K562 (cell line): ENCODE data around the gene CTCF. TPM values are rescaled to one million over a fixed set of nuclear protein-coding genes. Genes with fewer than 3 reads are reported as not detected.

Experiments
- ARHGAP35 ChIP-seq: fragments of 450-650 bp; IDR thresholded peaks from 2 replicates; pipeline ENCODE4 v1.6.1; 2018; ENCODE audit not compliant: partially characterized antibody
- BCOR ChIP-seq: fragments of 450-650 bp; IDR thresholded peaks from 2 replicates; pipeline ENCODE4 v1.6.1; 2016
- EHMT2 ChIP-seq: fragments of 450-650 bp; IDR thresholded peaks from 2 replicates; pipeline ENCODE4 v1.6.1; 2018; ENCODE audit warnings: antibody characterized with exemption
- KAT8 ChIP-seq: fragments of 450-650 bp; IDR thresholded peaks from 2 replicates; pipeline ENCODE4 v1.6.1; 2016; ENCODE audit warnings: low read depth, mild to moderate bottlenecking
- RAD21 ChIP-seq, 2 experiments: fragments of 250-450 bp in 1 of 2; fragments of 450-650 bp in 1 of 2; sonication (Bioruptor Pico) in 1 of 2; formaldehyde crosslinking in 1 of 2; IDR thresholded peaks in 1 of 2; conservative IDR thresholded peaks in 1 of 2; 2 replicates each; pipeline versions ENCODE4 v1.4.0 to v1.8.0; 2020 to 2022; ENCODE audit warnings: mild to moderate bottlenecking in 2 of 2, moderate library complexity in 1 of 2
- RBM14 ChIP-seq: fragments of 200-400 bp; formaldehyde crosslinking; IDR thresholded peaks from 2 replicates; pipeline ENCODE4 v1.6.1; 2018; ENCODE audit warnings: low read depth, mild to moderate bottlenecking, low read length, moderate library complexity, borderline replicate concordance; ENCODE audit not compliant: insufficient read depth
- SMARCA5 ChIP-seq: fragments of 450-650 bp; IDR thresholded peaks from 2 replicates; pipeline ENCODE4 v1.6.1; 2016
- SP2 ChIP-seq: IDR thresholded peaks from 2 replicates; pipeline ENCODE4 v1.6.1; 2011; ENCODE audit warnings: mild to moderate bottlenecking, low read depth, low read length, moderate library complexity; ENCODE audit not compliant: poor library complexity, severe bottlenecking; ENCODE audit errors: extremely low read depth
- TFAM ChIP-seq: fragments of 250-450 bp; sonication (Bioruptor Pico); conservative IDR thresholded peaks from 2 replicates; pipeline ENCODE4 v1.5.0; 2021; ENCODE audit warnings: mild to moderate bottlenecking, moderate library complexity
- ZNF384 ChIP-seq: IDR thresholded peaks from 2 replicates; pipeline ENCODE4 v1.6.1; 2012; ENCODE audit warnings: low read depth, low read length, improper control_type of control experiment
- polyA plus RNA-seq, 8 experiments: library from polyadenylated mRNA; depleted of rRNA in 4 of 8; stranded (reverse) in 5 of 8; unstranded in 3 of 8; fragments of >200 nt; fragmentation: Nextera tagmentation in 2 of 8; fragmentation: Illumina TruSeq in 1 of 8; extraction: Ambion mirVana in 2 of 8; extraction: Trizol in 1 of 8; gene quantifications; 2 replicates each; pipeline versions ENCODE4 v1.2.1 to v1.2.3, GENCODE V29; 2011 to 2014; ENCODE audit warnings: inconsistent platforms in 1 of 8, missing spikeins in 1 of 8
- total RNA-seq, 7 experiments: library from RNA; depleted of rRNA in 6 of 7; stranded (reverse); fragments of >200 nt in 6 of 7; fragmentation: Illumina TruSeq in 2 of 7; extraction: Trizol in 2 of 7; gene quantifications; 2 replicates each; pipeline versions ENCODE4 v1.2.1 to v1.2.3, GENCODE V29; 2011 to 2021; ENCODE audit warnings: low replicate concordance in 1 of 7
- TF ChIP-seq, protein P1 (sequence below): fragments of 250-450 bp; sonication (Bioruptor Pico); IDR thresholded peaks from 2 replicates; pipeline ENCODE4 v1.4.0; 2020
- TF ChIP-seq, protein P2 (sequence below): fragments of 250-450 bp; sonication (Bioruptor Pico); IDR thresholded peaks from 2 replicates; pipeline ENCODE4 v1.5.1; 2021; ENCODE audit warnings: mild to moderate bottlenecking
- TF ChIP-seq, protein P3 (sequence below), 2 experiments: fragments of 450-650 bp in 1 of 2; sonication (generic) in 1 of 2; formaldehyde crosslinking in 1 of 2; IDR thresholded peaks; 2 replicates each; pipeline versions ENCODE4 v1.7.1 to v1.9.0; 2016 to 2022; ENCODE audit warnings: inconsistent platforms in 1 of 2, mild to moderate bottlenecking in 1 of 2, missing genetic modification reagents in 1 of 2

CTCF gene
- total and polyA plus RNA-seq, 9 of the 15 experiments (the other 6 are each of a cell fraction or from before 2014, with no cell fraction given), result 7.8 to 49.2 (median 33.9) TPM

DNA sequence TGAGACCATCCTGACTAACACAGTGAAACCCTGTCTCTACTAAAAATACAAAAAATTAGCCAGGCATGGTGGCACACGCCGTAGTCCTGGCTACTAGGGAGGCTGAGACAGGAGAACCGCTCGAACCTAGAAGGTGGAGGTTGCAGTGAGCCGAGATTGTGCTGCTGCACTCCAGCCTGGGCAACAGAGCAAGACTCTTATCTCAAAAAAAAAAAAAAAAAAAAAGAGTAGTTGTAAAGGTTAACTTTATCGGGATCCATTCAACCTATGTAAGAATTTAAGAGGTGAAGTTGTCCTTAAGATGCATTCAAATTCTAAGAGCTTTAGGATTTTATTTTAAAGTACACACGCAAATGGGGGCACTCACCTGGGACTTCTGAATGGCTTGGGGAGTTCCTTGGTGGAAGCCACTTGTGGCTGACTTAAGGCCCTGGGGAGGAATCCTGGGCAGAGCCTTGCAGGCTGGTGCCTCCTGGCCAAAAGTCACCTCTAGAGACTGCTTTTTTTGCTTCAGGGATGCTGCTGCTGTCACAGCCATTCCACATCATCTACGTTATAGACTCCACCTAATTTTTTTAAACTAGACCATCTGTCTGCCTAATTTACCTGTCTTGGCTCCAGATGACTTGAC lies 3.3 kb downstream of the CTCF start (continued):
- TF ChIP-seq KAT8 (no peak), ZNF384 (peak; percentile 81), RAD21 (CRISPR knock-in tag; conservative IDR thresholded peaks at IDR 0.05 in 1 of 2, IDR thresholded peaks at IDR 0.05 in 1 of 2) (no peak), EHMT2 (no peak), SP2 (no peak), BCOR (peak; percentile 32; the same call in 1 of the 2 replicates), RBM14 (no peak), ARHGAP35 (no peak), SMARCA5 (no peak), TFAM (no peak)
- TF ChIP-seq, protein P1, sequence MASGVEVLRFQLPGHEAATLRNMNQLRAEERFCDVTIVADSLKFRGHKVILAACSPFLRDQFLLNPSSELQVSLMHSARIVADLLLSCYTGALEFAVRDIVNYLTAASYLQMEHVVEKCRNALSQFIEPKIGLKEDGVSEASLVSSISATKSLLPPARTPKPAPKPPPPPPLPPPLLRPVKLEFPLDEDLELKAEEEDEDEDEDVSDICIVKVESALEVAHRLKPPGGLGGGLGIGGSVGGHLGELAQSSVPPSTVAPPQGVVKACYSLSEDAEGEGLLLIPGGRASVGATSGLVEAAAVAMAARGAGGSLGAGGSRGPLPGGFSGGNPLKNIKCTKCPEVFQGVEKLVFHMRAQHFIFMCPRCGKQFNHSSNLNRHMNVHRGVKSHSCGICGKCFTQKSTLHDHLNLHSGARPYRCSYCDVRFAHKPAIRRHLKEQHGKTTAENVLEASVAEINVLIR (CRISPR knock-in tag), result no peak
- TF ChIP-seq, protein P2, sequence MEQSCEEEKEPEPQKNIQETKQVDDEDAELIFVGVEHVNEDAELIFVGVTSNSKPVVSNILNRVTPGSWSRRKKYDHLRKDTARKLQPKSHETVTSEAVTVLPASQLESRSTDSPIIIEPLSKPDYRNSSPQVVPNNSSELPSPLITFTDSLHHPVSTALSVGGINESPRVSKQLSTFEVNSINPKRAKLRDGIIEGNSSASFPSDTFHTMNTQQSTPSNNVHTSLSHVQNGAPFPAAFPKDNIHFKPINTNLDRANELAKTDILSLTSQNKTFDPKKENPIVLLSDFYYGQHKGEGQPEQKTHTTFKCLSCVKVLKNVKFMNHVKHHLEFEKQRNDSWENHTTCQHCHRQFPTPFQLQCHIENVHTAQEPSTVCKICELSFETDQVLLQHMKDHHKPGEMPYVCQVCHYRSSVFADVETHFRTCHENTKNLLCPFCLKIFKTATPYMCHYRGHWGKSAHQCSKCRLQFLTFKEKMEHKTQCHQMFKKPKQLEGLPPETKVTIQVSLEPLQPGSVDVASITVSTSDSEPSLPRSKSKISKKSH, result no peak
- TF ChIP-seq, protein P3, sequence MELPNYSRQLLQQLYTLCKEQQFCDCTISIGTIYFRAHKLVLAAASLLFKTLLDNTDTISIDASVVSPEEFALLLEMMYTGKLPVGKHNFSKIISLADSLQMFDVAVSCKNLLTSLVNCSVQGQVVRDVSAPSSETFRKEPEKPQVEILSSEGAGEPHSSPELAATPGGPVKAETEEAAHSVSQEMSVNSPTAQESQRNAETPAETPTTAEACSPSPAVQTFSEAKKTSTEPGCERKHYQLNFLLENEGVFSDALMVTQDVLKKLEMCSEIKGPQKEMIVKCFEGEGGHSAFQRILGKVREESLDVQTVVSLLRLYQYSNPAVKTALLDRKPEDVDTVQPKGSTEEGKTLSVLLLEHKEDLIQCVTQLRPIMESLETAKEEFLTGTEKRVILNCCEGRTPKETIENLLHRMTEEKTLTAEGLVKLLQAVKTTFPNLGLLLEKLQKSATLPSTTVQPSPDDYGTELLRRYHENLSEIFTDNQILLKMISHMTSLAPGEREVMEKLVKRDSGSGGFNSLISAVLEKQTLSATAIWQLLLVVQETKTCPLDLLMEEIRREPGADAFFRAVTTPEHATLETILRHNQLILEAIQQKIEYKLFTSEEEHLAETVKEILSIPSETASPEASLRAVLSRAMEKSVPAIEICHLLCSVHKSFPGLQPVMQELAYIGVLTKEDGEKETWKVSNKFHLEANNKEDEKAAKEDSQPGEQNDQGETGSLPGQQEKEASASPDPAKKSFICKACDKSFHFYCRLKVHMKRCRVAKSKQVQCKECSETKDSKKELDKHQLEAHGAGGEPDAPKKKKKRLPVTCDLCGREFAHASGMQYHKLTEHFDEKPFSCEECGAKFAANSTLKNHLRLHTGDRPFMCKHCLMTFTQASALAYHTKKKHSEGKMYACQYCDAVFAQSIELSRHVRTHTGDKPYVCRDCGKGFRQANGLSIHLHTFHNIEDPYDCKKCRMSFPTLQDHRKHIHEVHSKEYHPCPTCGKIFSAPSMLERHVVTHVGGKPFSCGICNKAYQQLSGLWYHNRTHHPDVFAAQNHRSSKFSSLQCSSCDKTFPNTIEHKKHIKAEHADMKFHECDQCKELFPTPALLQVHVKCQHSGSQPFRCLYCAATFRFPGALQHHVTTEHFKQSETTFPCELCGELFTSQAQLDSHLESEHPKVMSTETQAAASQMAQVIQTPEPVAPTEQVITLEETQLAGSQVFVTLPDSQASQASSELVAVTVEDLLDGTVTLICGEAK (IDR thresholded peaks at IDR 0.05), result peak; percentile 83
- TF ChIP-seq, protein P3 (CRISPR knock-in tag; IDR thresholded peaks at IDR 0.05), result no peak; the same call in 1 of the 2 replicates
